Activated CD4-positive, alpha-beta T cell treated with anti-CD3 and anti-CD28 coated beads, Interleukin-2, amount 50 U/mL, for 4 hours (primary cell): ENCODE results near the gene CACNA1B.

ENCODE experiments used
- DNase-seq, 2 experiments: peaks; one replicate each; pipeline ENCODE4 v3.0.0-alpha.2; 2020

Gene CACNA1B

GRCh38 chr9:138020120-138020794, 142.7 kb downstream of the CACNA1B start:
- no peak for DNase-seq

- DNase-seq = no peak
Measured at GRCh38 chr9:138020795-138021182, 143.2 kb downstream of the CACNA1B start.

DNA sequence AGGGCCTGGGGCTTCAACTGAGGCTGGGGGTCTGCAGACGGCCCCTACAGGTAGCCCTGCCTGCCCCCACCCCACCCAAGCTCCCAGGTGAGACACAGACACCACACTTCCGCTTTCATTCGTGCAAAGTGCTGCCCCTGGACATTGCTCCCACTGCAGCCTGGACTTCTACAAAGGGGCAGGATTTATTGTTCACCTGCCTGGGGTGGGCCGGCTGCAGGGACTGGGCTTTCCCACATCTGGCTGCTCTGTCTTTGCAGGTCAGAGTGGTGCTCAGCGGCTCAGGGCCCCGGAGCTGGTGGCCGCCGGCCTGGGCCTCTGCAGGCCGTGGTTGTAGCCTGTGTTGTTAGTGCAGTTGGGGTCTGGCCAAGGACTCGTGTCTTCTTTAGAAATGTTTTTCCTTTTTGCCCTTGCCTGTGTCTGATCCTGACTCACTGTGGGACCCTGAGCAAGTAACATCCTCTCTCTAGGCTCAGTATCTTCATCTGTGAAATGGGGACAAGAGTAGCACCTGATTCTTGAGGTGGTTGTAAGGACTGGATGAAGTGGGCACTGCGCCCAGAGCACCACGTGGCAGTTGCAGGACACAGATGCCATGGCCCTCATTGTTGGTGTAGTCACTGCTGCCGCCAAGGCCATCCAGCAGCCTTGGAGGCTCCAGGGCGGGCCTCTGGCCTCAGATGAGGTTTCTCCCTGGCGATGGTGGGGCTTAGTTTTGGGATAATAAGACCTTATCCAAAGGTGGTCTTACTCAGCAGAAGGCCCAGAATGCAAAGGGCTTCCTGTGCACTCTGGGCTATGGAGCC, 143.9 kb downstream of the CACNA1B start:
- no peak for DNase-seq

- no peak for DNase-seq
Measured at GRCh38 chr9:138022121-138022741, 144.6 kb downstream of the CACNA1B start.

DNA sequence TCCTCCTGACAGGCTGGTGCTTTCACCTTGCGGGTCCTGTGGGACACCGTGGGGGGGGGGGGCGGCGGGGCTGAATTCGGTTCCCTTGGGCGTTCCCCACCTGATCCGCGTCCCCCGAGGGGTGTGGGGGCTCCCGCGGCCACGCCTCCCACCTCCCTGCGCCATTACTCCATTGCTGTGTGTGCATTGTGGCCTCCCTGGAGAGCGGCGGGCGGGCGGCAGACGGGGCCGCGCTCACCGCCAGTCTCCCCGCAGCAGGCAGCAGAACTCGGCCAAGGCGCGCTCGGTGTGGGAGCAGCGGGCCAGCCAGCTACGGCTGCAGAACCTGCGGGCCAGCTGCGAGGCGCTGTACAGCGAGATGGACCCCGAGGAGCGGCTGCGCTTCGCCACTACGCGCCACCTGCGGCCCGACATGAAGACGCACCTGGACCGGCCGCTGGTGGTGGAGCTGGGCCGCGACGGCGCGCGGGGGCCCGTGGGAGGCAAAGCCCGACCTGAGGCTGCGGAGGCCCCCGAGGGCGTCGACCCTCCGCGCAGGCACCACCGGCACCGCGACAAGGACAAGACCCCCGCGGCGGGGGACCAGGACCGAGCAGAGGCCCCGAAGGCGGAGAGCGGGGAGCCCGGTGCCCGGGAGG, 145.3 kb downstream of the CACNA1B start:
- DNase-seq = no peak

GRCh38 chr9:138023394-138024124, 146.0 kb downstream of the CACNA1B start:
- no peak for DNase-seq

GRCh38 chr9:138024131-138024530, 146.5 kb downstream of the CACNA1B start:
- no peak for DNase-seq

DNA sequence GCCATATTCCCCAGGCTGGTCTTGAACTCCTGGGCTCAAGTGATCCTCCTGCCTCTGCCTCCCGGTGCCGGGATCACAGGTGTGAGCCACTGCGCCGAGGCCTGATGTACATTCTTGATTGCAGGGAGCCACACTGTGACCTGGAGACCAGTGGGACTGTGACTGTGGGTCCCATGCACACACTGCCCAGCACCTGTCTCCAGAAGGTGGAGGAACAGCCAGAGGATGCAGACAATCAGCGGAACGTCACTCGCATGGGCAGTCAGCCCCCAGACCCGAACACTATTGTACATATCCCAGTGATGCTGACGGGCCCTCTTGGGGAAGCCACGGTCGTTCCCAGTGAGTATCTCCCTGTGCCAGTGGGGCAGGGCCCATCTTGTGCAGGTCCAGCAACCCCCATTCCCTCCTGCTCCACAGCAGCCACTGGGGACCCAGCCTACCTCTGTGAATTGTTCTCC, 147.3 kb downstream of the CACNA1B start:
- DNase-seq = no peak

- no peak for DNase-seq
Measured at GRCh38 chr9:138025417-138025816, 147.8 kb downstream of the CACNA1B start.

DNA sequence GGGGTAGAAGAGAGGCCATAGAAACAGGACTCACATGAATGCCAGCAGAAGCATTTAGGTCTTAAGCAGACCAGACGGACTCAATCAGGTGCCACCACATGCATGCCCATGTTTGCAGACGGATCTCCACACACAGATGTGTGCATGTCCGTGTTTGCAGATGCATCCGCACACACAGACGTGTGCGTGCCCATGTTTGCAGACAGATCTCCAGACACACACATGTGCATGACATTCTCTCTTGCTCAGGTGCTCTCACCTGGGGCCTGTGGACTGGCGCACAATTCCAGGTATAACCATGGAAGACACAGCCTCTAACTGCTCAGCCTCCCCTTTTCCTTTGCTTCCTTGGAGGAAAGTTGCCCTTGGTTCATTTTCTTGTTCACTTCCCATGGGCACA, 148.3 kb downstream of the CACNA1B start:
- no peak for DNase-seq

DNA sequence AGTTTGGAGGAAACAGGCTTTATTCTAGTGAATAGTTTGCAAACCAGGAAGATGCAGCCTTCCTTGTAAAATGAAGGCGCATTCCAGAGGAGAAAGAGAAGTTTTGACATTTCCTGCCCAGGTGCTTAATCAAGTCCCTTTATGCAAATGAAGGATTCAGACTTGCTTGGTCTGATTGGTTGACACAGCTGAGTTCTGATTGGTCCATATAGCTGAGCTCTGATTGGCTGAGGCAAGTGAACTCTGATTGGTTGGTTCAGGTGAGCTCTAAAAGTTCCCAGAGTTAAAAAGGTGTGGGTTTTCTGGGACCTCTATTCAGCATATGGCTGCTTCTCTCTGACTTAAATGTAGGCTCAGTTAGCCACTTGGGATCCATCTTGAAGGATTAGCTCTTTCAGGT, 151.0 kb downstream of the CACNA1B start:
- DNase-seq = no peak

- DNase-seq = no peak
Measured at GRCh38 chr9:138031186-138031585, 153.6 kb downstream of the CACNA1B start.

DNA sequence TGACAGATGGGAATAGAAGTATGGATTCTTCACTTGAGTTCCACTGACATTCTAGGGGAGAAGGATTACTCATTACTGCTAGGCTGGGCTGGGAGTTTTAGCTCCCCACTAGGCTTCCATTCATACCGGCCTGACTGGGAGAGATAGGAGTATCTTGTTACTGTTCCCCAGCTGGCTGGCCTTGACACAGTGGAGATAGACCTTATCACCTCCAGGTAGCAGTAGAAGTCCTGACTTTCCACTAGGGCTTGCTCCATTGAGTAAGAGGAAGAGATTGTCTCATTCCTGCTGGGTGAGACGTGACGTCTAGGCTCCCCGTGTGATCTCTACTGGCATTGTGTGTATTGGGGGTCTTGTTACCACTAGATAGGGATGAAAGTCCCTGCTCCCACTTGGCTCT, 156.4 kb downstream of the CACNA1B start:
- DNase-seq = no peak

- DNase-seq = no peak
Measured at GRCh38 chr9:138037140-138037539, 159.6 kb downstream of the CACNA1B start.

GRCh38 chr9:138038244-138038671, 160.7 kb downstream of the CACNA1B start:
- DNase-seq = no peak

- DNase-seq = no peak
Measured at GRCh38 chr9:138040446-138041430, 163.2 kb downstream of the CACNA1B start.

DNA sequence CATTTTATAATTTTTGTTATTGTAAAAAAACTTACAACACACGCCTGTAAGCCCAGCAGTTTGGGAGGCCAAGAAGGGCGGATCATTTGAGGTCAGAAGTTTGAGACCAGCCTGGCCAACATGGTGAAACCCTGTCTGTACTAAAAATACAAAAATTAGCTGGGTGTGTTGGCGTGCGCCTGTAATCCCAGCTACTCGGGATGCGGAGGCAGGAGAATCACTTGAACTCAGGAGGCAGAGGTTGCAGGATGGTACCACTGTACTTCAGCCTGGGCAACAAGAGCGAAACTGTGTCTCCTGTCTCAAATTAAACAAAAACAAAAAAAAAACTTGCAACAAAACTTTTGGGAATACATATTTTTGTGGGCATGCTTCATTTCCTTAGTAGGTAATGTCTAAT, 164.6 kb downstream of the CACNA1B start:
- no peak for DNase-seq

DNA sequence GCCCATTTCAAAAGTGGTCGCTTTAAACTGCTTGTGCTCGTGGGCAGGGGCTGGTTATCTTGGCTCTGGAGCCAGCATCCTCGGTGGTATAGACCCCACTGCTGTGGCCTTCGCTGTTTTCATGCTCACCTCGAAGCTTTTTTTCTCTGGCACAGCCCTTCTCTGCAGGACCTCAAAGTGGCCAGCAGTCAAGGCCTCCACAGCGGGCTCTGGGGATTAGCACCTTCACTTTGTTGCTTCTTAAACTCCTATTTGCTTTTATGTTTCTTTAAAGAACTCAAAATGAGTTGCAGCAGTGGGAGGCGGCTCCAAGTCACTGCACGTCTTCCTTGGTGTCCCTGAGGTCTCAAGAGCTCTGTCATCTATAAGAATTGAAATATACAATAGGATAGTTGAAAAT, 165.1 kb downstream of the CACNA1B start:
- no peak for DNase-seq

GRCh38 chr9:138043061-138043410, 165.5 kb downstream of the CACNA1B start:
- no peak for DNase-seq

- DNase-seq = no peak
Measured at GRCh38 chr9:138043411-138044345, 166.1 kb downstream of the CACNA1B start.
